ENCODE data around the gene PTPRN2. TPM values are rescaled to one million over a fixed set of nuclear protein-coding genes. Genes with fewer than 3 reads are reported as not detected.

Gene PTPRN2
- total RNA-seq, 1 experiment from 2014 or later: 2.1 TPM

- ATAC-seq (no peak), DNase-seq (ENCODE audit: low read depth, low spot score) (no peak)
- Histone ChIP-seq H3K79me2 (ENCODE audit: insufficient read depth, low read length) (no peaks in the 10 kb centered on the region), H4K20me1 (ENCODE audit: insufficient read depth) (no peaks in the 10 kb centered on the region), H3K36me3 (ENCODE audit: control insufficient read depth in 1 of 2, insufficient read depth in 2 of 2, low read length in 2 of 2) (no peaks in the 10 kb centered on the region), H2AFZ (ENCODE audit: low read depth, low read length, poor library complexity, severe bottlenecking) (no peak overlapping the region), H3K4me1 (ENCODE audit: control insufficient read depth in 1 of 2, insufficient read depth in 2 of 2, low read length in 2 of 2) (no peaks in the 10 kb centered on the region), H3K4me2 (ENCODE audit: low read length) (no peak overlapping the region), H3K27ac (ENCODE audit: low read depth, low read length) (no peak overlapping the region), H3K4me3 (replicated peaks in 1 of 2; ENCODE audit: low read depth in 1 of 2, low read length in 2 of 2) (no peak overlapping the region), H3K9me3 (ENCODE audit: control insufficient read depth in 1 of 2, insufficient read depth in 1 of 2, low read depth in 1 of 2, low read length in 2 of 2) (no peaks in the 10 kb centered on the region), H3K9me2 (ENCODE audit: insufficient read depth) (no peaks in the 10 kb centered on the region), H3K27me3 (ENCODE audit: insufficient read depth, low read length) (peaks cover 8% of the 10 kb centered on the region), H3K9ac (ENCODE audit: low read length) (no peak overlapping the region)
- ChIA-PET POLR2A (no interaction called here), CTCF (no interaction called here), RAD21 (ENCODE audit: low non-redundant PET in 1 of 2, low total read pairs in 2 of 2, uncharacterized antibody in 2 of 2, unreplicated experiment in 2 of 2) (no interaction called here)
- BruUV-seq (replicated peaks): no TSS peak
- intact Hi-C loops (cut with micrococcal nuclease): no loop called here
- no peak for TF ChIP-seq ZNF274 (IDR thresholded peaks at IDR 0.05; ENCODE audit: low read depth, low read length)
- TF ChIP-seq YY1 (IDR thresholded peaks at IDR 0.05; ENCODE audit: extremely low read depth, insufficient replicate concordance, low read depth, low read length): no peak
- TF ChIP-seq ELF1 (IDR thresholded peaks at IDR 0.05; ENCODE audit: borderline replicate concordance, low read depth): no peak
- TF ChIP-seq, protein P1, sequence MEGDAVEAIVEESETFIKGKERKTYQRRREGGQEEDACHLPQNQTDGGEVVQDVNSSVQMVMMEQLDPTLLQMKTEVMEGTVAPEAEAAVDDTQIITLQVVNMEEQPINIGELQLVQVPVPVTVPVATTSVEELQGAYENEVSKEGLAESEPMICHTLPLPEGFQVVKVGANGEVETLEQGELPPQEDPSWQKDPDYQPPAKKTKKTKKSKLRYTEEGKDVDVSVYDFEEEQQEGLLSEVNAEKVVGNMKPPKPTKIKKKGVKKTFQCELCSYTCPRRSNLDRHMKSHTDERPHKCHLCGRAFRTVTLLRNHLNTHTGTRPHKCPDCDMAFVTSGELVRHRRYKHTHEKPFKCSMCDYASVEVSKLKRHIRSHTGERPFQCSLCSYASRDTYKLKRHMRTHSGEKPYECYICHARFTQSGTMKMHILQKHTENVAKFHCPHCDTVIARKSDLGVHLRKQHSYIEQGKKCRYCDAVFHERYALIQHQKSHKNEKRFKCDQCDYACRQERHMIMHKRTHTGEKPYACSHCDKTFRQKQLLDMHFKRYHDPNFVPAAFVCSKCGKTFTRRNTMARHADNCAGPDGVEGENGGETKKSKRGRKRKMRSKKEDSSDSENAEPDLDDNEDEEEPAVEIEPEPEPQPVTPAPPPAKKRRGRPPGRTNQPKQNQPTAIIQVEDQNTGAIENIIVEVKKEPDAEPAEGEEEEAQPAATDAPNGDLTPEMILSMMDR (IDR thresholded peaks at IDR 0.05 in 2 of 3, conservative IDR thresholded peaks at IDR 0.05 in 1 of 3; ENCODE audit: borderline replicate concordance in 1 of 3, insufficient read depth in 1 of 3, low read depth in 2 of 3, low read length in 2 of 3): no peak
- TF ChIP-seq POLR2A (IDR thresholded peaks at IDR 0.05; ENCODE audit: borderline replicate concordance, extremely low read depth, insufficient read depth, insufficient read length): no peak
- no peak for TF ChIP-seq SP1 (IDR thresholded peaks at IDR 0.05; ENCODE audit: low read depth)
- no peak for TF ChIP-seq RAD21 (IDR thresholded peaks at IDR 0.05; ENCODE audit: low read depth)
- TF ChIP-seq EZH2phosphoT487 (IDR thresholded peaks at IDR 0.05; ENCODE audit: borderline replicate concordance): no peak
- no peak for TF ChIP-seq CEBPB (IDR thresholded peaks at IDR 0.05; ENCODE audit: low read depth)
- TF ChIP-seq, protein P2, sequence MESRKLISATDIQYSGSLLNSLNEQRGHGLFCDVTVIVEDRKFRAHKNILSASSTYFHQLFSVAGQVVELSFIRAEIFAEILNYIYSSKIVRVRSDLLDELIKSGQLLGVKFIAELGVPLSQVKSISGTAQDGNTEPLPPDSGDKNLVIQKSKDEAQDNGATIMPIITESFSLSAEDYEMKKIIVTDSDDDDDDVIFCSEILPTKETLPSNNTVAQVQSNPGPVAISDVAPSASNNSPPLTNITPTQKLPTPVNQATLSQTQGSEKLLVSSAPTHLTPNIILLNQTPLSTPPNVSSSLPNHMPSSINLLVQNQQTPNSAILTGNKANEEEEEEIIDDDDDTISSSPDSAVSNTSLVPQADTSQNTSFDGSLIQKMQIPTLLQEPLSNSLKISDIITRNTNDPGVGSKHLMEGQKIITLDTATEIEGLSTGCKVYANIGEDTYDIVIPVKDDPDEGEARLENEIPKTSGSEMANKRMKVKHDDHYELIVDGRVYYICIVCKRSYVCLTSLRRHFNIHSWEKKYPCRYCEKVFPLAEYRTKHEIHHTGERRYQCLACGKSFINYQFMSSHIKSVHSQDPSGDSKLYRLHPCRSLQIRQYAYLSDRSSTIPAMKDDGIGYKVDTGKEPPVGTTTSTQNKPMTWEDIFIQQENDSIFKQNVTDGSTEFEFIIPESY (IDR thresholded peaks at IDR 0.05; ENCODE audit: extremely low read depth, insufficient replicate concordance, low read length): no peak
Observed at GRCh38 chr7:157719008-157719682, 868.5 kb downstream of the PTPRN2 start.
